ENCODE results near the gene RANBP3.
"Not testable (repeated sequence)": the region's sequence is repeated elsewhere in the genome, so short reads cannot be mapped to it uniquely, and the experiment has no call there.

Gene RANBP3

GRCh38 chr19:5989388-5990074, 11.6 kb upstream of the RANBP3 start:
- no peak for DNase-seq (ENCODE audit: low spot score)
- TF ChIP-seq, protein P1, sequence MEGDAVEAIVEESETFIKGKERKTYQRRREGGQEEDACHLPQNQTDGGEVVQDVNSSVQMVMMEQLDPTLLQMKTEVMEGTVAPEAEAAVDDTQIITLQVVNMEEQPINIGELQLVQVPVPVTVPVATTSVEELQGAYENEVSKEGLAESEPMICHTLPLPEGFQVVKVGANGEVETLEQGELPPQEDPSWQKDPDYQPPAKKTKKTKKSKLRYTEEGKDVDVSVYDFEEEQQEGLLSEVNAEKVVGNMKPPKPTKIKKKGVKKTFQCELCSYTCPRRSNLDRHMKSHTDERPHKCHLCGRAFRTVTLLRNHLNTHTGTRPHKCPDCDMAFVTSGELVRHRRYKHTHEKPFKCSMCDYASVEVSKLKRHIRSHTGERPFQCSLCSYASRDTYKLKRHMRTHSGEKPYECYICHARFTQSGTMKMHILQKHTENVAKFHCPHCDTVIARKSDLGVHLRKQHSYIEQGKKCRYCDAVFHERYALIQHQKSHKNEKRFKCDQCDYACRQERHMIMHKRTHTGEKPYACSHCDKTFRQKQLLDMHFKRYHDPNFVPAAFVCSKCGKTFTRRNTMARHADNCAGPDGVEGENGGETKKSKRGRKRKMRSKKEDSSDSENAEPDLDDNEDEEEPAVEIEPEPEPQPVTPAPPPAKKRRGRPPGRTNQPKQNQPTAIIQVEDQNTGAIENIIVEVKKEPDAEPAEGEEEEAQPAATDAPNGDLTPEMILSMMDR (IDR thresholded peaks at IDR 0.05; ENCODE audit: extremely low read depth, insufficient read depth, missing control alignments) = no peak
- in situ Hi-C loops (cut with MboI; ENCODE audit: low pct_unique_long_range_greater_than_20kb, low sequenced_read_pairs, unreplicated experiment) = no loop called here

DNA sequence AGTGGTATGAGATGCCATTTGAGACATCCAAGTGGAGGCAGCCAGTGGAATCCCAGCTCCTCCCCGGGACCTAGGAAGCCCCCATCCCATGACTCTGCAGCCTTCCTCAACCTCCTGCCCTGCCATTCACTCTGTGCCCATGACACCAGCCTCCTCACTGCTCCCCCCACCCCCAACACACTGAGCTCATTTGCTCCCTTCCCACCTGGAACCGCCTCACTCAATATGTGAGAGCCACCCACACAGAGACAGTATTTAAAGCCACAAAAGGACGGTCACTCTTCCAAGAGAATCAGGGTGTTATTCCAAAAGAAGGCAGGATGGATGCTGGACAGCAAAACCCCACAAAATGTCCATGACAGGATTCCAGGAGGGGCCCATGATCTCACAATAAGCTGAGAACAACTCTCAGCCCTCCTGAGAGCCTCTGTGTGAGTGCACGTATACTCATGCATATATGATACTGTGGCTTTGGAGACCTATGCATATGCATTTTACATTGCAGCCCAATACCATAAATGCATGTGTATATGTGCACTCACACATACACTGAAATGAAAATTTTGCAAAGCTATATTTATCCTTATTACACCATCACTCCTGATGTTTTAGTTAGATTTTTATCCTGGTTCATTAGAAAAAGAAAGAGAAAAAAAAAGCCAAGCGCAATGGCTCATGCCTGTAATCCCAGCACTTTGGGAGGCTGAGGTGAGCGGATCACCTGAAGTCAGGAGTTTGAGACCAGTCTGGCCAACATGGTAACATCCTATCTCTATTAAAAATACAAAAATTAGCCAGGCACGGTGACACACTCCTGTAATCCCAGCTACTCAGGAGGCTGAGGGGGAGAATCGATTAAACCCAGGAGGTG, 10.8 kb upstream of the RANBP3 start:
- TF ChIP-seq, protein P1 (IDR thresholded peaks at IDR 0.05; ENCODE audit: extremely low read depth, insufficient read depth, missing control alignments) = no peak
- DNase-seq (ENCODE audit: low spot score) = no peak
- in situ Hi-C loops (cut with MboI; ENCODE audit: low pct_unique_long_range_greater_than_20kb, low sequenced_read_pairs, unreplicated experiment) = no loop called here

DNA sequence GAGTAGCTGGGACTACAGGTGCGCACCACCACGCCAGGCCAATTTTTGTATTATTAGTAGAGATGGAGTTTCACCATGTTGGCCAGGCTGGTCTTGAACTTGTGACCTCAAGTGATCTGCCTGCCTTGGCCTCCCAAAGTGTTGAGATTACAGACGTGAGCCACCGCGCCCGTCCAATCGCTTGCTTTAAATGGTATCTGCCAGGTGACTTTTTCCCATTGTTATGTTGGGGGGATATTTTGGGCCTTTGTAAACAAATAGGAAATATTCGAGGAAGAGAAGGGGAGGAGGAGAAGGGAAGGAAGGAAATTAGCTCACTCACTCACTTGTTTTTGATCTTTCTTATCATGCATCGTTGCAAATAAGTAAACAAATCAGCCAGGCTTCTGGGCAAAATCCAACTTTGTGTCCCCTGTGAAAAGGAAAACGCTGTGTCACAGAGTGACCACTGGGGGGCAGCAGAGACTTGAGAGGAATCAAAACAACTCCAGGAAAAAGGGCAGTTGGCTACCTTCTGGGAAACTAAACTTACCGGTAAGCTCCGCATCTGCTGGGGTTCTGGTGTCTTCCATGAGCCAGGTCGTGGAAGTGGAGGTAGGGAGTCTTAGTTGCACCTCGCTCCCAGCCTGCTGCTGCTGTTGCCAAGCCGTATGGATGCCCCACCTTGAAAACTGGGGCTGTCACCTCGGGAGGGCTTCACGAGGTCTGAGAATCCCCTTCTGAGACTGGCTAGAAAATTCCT, 9.3 kb upstream of the RANBP3 start:
- in situ Hi-C loops (cut with MboI; ENCODE audit: low pct_unique_long_range_greater_than_20kb, low sequenced_read_pairs, unreplicated experiment) = no loop called here
- peak; percentile 83 for DNase-seq (ENCODE audit: low spot score)
- TF ChIP-seq, protein P1 (IDR thresholded peaks at IDR 0.05; ENCODE audit: extremely low read depth, insufficient read depth, missing control alignments) = peak; percentile 88

DNA sequence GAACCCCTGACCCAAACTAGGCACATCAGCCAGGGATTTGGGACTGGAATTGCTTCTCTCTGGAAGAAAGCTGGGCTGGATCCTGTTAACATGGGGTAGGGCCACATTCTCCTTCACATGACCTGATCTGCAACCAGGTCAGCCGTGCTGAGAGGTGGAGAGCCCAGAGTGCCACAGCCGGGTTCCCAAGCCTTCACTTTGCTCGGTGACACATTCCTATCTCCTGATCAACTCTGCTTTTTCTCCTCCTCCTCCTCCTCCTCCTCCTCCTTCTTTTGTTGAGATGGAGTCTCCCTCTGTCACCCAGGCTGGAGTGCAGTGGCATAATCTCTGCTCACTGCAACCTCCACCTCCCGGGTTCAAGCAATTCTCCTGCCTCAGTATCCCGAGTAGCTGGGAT, 7.9 kb upstream of the RANBP3 start:
- in situ Hi-C loops (cut with MboI; ENCODE audit: low pct_unique_long_range_greater_than_20kb, low sequenced_read_pairs, unreplicated experiment); DNase-seq (ENCODE audit: low spot score): not testable (repeated sequence)

GRCh38 chr19:5985098-5985783, 7.3 kb upstream of the RANBP3 start:
- DNase-seq (ENCODE audit: low spot score) = no peak
- TF ChIP-seq, protein P1 (IDR thresholded peaks at IDR 0.05; ENCODE audit: extremely low read depth, insufficient read depth, missing control alignments) = no peak
- in situ Hi-C loops (cut with MboI; ENCODE audit: low pct_unique_long_range_greater_than_20kb, low sequenced_read_pairs, unreplicated experiment) = no loop called here

GRCh38 chr19:5984600-5984999, 6.7 kb upstream of the RANBP3 start:
- TF ChIP-seq, protein P1 (IDR thresholded peaks at IDR 0.05; ENCODE audit: extremely low read depth, insufficient read depth, missing control alignments) = no peak
- in situ Hi-C loops (cut with MboI; ENCODE audit: low pct_unique_long_range_greater_than_20kb, low sequenced_read_pairs, unreplicated experiment) = no loop called here
- DNase-seq (ENCODE audit: low spot score) = no peak

Data from GM13977 (cell line).